HEK293 (cell line): ENCODE measurements around the gene C11orf86.

Source experiments
- KLF17 ChIP-seq: fragments of 450-650 bp; formaldehyde crosslinking; IDR thresholded peaks from 2 replicates; pipeline ENCODE4 v1.5.1; 2016; ENCODE audit warnings: missing biosample characterization, missing genetic modification characterization
- KLF7 ChIP-seq: fragments of 450-650 bp; formaldehyde crosslinking; IDR thresholded peaks from 2 replicates; pipeline ENCODE4 v1.5.1; 2016; ENCODE audit warnings: missing biosample characterization, missing genetic modification characterization, borderline replicate concordance
- PRDM4 ChIP-seq: fragments of 450-650 bp; formaldehyde crosslinking; IDR thresholded peaks from 2 replicates; pipeline ENCODE4 v1.5.1; 2017; ENCODE audit warnings: missing biosample characterization, missing genetic modification characterization
- REPIN1 ChIP-seq: fragments of 450-650 bp; formaldehyde crosslinking; IDR thresholded peaks from 2 replicates; pipeline ENCODE4 v1.5.1; 2017; ENCODE audit warnings: missing biosample characterization, missing genetic modification characterization, low read depth
- REST ChIP-seq: fragments of 450-650 bp; formaldehyde crosslinking; IDR thresholded peaks from 2 replicates; pipeline ENCODE4 v1.5.1; 2016; ENCODE audit warnings: missing biosample characterization, missing genetic modification characterization
- SCRT1 ChIP-seq: fragments of 450-650 bp; formaldehyde crosslinking; IDR thresholded peaks from 2 replicates; pipeline ENCODE4 v1.5.1; 2016; ENCODE audit warnings: missing biosample characterization, missing genetic modification characterization, borderline replicate concordance
- SCRT2 ChIP-seq: fragments of 450-650 bp; formaldehyde crosslinking; IDR thresholded peaks from 2 replicates; pipeline ENCODE4 v1.5.1; 2016; ENCODE audit warnings: missing biosample characterization, missing genetic modification characterization
- SP2 ChIP-seq: fragments of 450-650 bp; formaldehyde crosslinking; IDR thresholded peaks from 2 replicates; pipeline ENCODE4 v1.5.1; 2016; ENCODE audit warnings: missing biosample characterization, missing genetic modification characterization
- SP7 ChIP-seq: fragments of 450-650 bp; formaldehyde crosslinking; IDR thresholded peaks from 2 replicates; pipeline ENCODE4 v1.5.1; 2016; ENCODE audit warnings: missing biosample characterization, missing genetic modification characterization
- TRIM28 ChIP-seq: IDR thresholded peaks from 2 replicates; pipeline ENCODE4 v1.6.1; 2011; ENCODE audit warnings: low read length, control low read depth, borderline replicate concordance
- ZBTB1 ChIP-seq: fragments of 450-650 bp; formaldehyde crosslinking; IDR thresholded peaks from 2 replicates; pipeline ENCODE4 v1.5.1; 2016; ENCODE audit warnings: missing biosample characterization, missing genetic modification characterization
- ZFHX2 ChIP-seq: fragments of 450-650 bp; formaldehyde crosslinking; conservative IDR thresholded peaks from 2 replicates; pipeline ENCODE4 v1.5.1; 2016; ENCODE audit warnings: missing biosample characterization, missing genetic modification characterization
- ZFP3 ChIP-seq: fragments of 450-650 bp; formaldehyde crosslinking; IDR thresholded peaks from 2 replicates; pipeline ENCODE4 v1.5.1; 2016; ENCODE audit warnings: low read depth, missing biosample characterization, missing genetic modification characterization
- ZNF174 ChIP-seq: fragments of 450-650 bp; formaldehyde crosslinking; IDR thresholded peaks from 2 replicates; pipeline ENCODE4 v1.5.0; 2017; ENCODE audit warnings: missing biosample characterization, mild to moderate bottlenecking, missing genetic modification characterization
- ZNF175 ChIP-seq: fragments of 450-650 bp; formaldehyde crosslinking; IDR thresholded peaks from 2 replicates; pipeline ENCODE4 v1.5.1; 2016; ENCODE audit warnings: missing biosample characterization, missing genetic modification characterization
- ZNF2 ChIP-seq: fragments of 450-650 bp; formaldehyde crosslinking; IDR thresholded peaks from 2 replicates; pipeline ENCODE4 v1.5.1; 2016; ENCODE audit warnings: missing biosample characterization, missing genetic modification characterization
- ZNF214 ChIP-seq: fragments of 450-650 bp; formaldehyde crosslinking; IDR thresholded peaks from 2 replicates; pipeline ENCODE4 v1.5.1; 2017; ENCODE audit warnings: missing biosample characterization, mild to moderate bottlenecking, missing genetic modification characterization, borderline replicate concordance
- ZNF24 ChIP-seq: fragments of 450-650 bp; formaldehyde crosslinking; IDR thresholded peaks from 2 replicates; pipeline ENCODE4 v1.5.1; 2016; ENCODE audit warnings: missing biosample characterization, missing genetic modification characterization
- ZNF280C ChIP-seq: fragments of 450-650 bp; formaldehyde crosslinking; IDR thresholded peaks from 2 replicates; pipeline ENCODE4 v1.5.1; 2016; ENCODE audit warnings: missing biosample characterization, missing genetic modification characterization
- ZNF311 ChIP-seq: fragments of 450-650 bp; formaldehyde crosslinking; IDR thresholded peaks from 2 replicates; pipeline ENCODE4 v1.5.1; 2017; ENCODE audit warnings: missing biosample characterization, missing genetic modification characterization, borderline replicate concordance
- ZNF366 ChIP-seq: fragments of 450-650 bp; formaldehyde crosslinking; conservative IDR thresholded peaks from 2 replicates; pipeline ENCODE4 v1.5.1; 2016; ENCODE audit warnings: missing biosample characterization, missing genetic modification characterization
- ZNF518A ChIP-seq: fragments of 450-650 bp; formaldehyde crosslinking; conservative IDR thresholded peaks from 2 replicates; pipeline ENCODE4 v1.5.1; 2016; ENCODE audit warnings: low read depth, missing biosample characterization, missing genetic modification characterization
- ZNF548 ChIP-seq: fragments of 450-650 bp; formaldehyde crosslinking; IDR thresholded peaks from 2 replicates; pipeline ENCODE4 v1.5.1; 2016; ENCODE audit warnings: missing biosample characterization, missing genetic modification characterization
- ZNF555 ChIP-seq: fragments of 450-650 bp; formaldehyde crosslinking; conservative IDR thresholded peaks from 2 replicates; pipeline ENCODE4 v1.5.1; 2017; ENCODE audit warnings: missing biosample characterization, mild to moderate bottlenecking, missing genetic modification characterization, inconsistent platforms
- ZNF558 ChIP-seq: fragments of 450-650 bp; formaldehyde crosslinking; IDR thresholded peaks from 2 replicates; pipeline ENCODE4 v1.5.1; 2016; ENCODE audit warnings: missing biosample characterization, missing genetic modification characterization
- ZNF837 ChIP-seq: fragments of 450-650 bp; formaldehyde crosslinking; IDR thresholded peaks from 2 replicates; pipeline ENCODE4 v1.5.1; 2016; ENCODE audit warnings: missing biosample characterization, missing genetic modification characterization

C11orf86 gene

GRCh38 chr11:66958232-66958955 is 16.7 kb upstream of the C11orf86 start, which contains the start of gene PC (continued):
- TF ChIP-seq ZFHX2 (tag by site-specific recombination) (peak; percentile 87), KLF17 (tag by site-specific recombination) (peak; percentile 60; the same call in 1 of the 2 replicates), ZNF175 (no peak), ZNF174 (tag by site-specific recombination) (no peak), SP2 (tag by site-specific recombination) (peak; percentile 98), ZNF837 (tag by site-specific recombination) (no peak), ZNF548 (tag by site-specific recombination) (no peak), ZNF555 (tag by site-specific recombination) (no peak), REPIN1 (tag by site-specific recombination) (no peak), ZFP3 (tag by site-specific recombination) (no peak), ZNF24 (no peak), REST (tag by site-specific recombination) (0 out of 2 replicates have a peak, but pooled peaks have one; percentile 26), ZNF311 (tag by site-specific recombination) (no peak), PRDM4 (tag by site-specific recombination) (no peak), ZNF366 (no peak), ZBTB1 (tag by site-specific recombination) (no peak), ZNF214 (tag by site-specific recombination) (no peak), ZNF280C (tag by site-specific recombination) (no peak), TRIM28 (no peak), SCRT2 (no peak; the same call in none of the 2 replicates), KLF7 (no peak), SP7 (tag by site-specific recombination) (0 out of 2 replicates have a peak, but pooled peaks have one; percentile 54), ZNF558 (tag by site-specific recombination) (no peak), ZNF2 (no peak), ZNF518A (tag by site-specific recombination) (no peak), SCRT1 (tag by site-specific recombination) (no peak)
